HG02798 (cell line): Measurements from ENCODE around the gene MRGPRX3.
"Not testable (repeated sequence)": the region's sequence is repeated elsewhere in the genome, so short reads cannot be mapped to it uniquely, and the experiment has no call there.

ENCODE experiments used
- ATAC-seq: cut with Tn5 transposase; IDR thresholded peaks from one replicate; pipeline ENCODE4 v1.9.1; 2021; ENCODE audit warnings: mild to moderate bottlenecking; ENCODE audit not compliant: unreplicated experiment, poor library complexity

Gene MRGPRX3

DNA sequence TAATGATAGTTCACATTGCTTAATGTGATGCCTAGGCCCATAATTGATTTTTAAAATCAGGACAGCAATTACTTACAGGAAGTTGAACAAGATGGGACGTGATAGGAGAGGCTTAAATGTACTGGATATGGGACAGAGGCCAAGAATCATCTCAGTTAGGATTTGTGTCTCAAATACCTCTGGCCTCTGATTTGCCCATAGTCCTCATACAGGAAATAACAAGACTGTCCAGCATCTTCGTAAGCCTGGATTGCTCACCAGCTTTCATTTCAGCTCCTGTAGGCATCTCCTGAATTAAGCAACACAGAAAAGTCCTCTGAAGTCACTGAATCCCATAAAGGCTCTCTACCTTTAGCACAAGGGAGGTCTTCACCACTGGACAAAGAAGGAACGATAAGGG is at the start of gene MRGPRX3:
TSS of gene MRGPRX3 (plus strand) at position 231 of the 400 bp plus-strand sequence. CDS start 4,632 bp downstream, outside the sequence.
- ATAC-seq = no peak

DNA sequence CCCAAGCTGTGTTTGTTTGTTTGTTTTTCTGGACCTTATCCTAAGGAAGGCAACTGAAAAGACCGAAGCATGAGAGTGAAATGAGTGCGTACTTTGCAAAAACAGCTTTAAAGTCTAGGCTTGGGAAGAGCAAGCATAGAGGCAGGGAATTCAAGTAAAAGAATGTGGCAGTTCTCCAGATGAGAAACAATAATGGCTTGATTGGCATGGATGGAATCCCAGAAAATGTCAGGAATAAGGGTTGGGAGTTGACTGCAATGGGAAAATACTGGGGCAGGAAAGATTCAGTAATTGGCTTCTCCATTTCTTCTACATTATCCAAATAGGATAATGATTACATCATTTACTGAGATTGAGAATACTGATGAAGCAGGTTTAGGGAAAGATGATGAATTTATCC is 44.0 kb upstream of the MRGPRX3 start:
- ATAC-seq = no peak

DNA sequence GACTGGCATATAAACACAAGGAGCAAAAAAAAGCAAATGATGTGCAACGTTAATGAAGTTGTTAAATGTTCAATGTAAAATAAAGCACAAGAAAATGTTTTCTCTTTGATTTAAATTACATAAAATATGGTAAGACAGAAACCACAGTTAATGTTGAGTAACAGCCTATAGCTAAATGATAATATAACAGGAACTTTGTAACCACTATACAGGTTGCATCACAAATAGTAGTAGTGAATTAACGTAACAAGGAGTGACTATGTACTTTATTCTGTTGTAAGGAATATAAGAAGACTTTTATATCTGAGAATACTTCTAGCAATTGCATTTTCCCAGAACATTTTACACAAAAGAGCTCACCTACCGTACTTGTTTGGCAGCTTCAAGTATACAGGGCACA is 43.4 kb upstream of the MRGPRX3 start:
- no peak for ATAC-seq

DNA sequence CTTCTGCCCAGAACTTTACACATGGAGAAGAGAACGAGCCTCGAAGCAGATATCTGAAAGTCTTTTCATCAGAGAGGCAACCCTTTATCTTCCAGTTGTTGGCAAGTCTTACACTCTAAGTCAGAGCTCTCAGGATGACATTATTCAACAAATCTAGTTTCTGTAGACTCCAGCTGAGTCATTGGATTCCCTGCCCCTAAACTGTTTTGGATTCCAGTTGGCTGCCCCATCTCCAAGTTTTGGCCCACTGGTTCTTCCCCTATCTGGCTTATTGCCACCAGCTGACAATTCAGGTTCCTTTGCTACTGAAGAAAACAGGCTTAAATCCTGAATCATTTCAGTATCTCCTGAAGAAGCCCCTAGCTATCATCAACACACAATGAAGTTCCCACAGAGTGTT is 40.6 kb upstream of the MRGPRX3 start:
- no peak for ATAC-seq

DNA sequence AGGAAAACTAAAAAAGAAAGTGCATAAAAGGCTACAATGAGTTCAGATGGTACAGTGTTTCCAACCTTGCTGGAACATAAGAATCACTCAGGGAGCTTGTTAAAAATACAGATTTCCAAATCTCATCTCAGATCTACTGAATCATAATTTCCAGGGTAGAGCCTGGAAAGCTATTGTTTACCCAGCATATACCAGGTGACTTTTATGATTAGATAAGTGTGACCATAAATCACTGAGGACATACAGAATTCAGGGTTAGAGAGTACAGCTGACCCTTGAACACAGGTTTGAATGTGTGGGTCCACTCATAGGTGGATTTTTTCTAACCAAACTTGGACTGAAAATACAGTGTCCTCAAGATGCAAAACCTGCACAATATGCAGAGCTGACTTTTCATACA is 38.4 kb upstream of the MRGPRX3 start:
- no peak for ATAC-seq

DNA sequence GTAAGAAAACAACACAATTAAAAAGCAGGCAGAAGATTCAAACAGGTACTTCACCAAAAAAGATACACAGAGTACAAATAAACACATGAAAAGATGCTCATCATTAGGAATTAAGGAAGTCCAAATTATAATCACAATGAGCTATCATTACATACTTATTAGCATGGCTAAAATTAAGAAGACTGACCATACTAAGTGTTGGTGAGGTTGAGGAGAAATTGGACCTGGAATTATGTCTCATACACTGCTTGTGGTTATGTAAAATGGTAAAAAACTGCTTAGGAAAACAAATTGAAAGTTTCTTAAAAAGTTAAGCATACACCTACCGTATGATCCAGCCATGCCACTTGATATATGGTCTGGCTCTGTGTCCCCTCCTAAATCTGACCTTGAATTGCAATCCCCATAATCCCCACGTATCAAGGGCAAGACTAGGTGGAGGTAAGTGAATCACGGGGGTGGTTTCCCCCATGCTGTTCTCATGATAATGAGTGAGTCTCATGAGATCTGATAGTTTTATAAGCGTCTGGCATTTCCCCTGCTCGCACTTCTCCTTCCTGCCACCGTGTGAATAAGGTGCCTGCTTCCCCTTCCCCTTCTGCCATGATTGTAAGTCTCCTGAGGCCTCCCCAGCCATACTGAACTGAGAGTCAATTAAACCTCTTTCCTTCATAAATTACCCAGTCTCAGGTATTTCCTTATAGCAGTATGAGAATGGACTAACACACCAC is 31.3 kb upstream of the MRGPRX3 start:
- no peak for ATAC-seq

DNA sequence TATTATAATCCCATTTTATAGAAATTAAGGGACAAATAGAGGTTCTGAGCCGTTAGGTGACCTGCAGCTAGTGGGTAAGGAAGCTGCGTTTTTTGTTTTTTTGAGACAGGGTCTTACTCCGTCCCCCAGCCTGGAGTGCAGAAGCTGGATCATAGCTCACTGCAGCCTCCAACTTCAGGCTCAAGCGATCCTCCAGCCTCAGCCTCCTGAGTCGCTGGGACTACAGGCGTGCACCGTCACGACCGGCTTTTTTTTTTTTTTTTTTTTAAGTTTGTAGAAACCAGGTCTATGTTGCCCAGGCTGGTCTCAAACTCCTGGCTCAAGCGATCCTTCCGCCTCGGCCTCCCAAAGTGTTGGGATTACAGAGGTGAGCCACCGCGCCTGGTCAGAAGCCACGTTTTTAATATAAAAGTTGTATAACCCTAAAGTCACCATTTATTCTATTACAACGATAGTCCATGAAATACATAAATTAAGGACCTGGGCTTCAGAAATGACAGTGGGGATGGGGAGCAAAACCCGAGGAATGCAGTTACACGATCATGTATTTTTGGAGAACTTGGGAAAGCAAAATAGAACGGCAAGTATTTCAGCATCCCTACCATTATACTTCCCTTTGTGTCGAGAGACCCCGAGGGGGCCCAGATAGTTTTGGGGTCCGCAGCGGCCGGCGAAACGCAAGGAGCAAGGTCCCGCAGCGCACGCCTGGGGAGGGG is 27.1 kb upstream of the MRGPRX3 start:
- ATAC-seq = no peak

DNA sequence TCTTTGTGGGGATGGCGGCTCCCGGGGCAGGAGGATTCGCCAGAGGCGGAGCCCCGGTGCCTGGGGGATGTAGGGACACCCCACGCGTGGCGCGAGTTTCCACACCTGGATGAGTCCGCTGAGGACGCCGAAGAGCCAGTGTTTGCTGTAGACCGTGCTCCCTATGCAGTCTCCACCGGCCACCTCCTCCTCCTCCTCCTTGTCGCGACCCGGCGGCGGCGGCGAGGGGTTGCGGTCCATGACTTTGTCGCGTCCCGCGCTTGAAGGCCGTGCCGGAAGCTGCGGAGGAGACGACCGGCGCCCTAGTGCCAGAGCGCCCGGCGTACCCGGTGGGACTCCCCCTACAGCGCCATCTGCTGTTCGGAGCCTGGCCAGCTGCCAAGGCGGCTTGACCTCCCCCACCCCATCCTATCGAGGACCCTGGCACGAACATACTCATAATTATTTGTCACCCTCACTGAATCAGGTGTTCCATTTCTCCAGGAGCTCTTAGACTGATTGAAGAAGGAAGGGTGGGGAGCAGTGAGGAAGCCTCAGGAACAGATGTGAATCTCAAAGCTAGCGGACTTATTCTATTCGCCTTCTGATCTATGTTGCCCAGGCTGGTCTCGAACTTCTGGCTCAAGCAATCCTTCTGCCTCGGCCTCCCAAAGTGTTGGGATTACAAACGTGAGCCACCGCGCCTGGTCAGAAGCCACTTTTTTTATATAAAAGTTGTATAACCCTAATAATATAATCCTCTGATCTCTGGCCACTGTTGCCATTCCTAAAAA is 26.4 kb upstream of the MRGPRX3 start, which contains the start of gene SAAL1:
TSS of gene SAAL1 (minus strand) at position 281 of the 773 bp plus-strand sequence. CDS start at position 240, 41 bp downstream.
- ATAC-seq = peak; percentile 98

DNA sequence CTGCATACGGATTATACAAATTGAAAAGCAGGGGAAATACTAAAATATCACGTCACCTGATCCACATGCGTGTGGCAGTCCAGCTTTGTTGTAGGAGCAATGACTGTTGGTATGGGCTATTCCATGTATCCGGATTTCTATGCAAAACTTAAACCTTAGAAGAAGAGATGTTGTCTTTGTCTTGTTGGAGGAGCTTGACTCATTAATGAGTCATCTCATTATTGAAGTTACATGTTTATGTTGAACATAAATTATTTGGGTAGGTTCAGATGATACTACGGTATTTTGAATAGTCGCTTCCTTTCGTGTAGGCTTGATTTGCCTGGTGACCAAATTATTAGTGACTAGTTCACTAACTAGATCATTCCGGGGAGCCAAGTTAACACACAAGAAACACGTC is 25.7 kb upstream of the MRGPRX3 start:
- ATAC-seq = no peak

DNA sequence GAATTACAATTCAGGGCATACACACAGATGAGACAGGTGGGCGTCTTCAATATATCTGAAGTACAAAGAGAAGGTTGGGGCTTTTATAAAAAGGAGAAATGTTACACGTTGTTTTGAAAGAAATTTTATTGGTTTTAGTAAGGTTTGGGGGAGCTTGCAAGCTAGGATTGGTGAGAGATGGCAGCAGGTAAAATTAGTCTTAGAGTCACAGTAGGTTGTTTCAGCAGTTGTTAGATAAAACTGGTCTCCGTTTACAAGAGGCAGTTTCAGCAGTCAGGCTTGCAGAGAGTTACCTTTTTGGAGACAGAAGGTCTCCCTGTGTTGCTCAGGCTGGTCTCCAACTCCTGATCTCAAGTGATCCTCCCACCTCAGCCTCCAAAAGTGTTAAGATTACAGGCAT is 24.1 kb upstream of the MRGPRX3 start:
- no peak for ATAC-seq

DNA sequence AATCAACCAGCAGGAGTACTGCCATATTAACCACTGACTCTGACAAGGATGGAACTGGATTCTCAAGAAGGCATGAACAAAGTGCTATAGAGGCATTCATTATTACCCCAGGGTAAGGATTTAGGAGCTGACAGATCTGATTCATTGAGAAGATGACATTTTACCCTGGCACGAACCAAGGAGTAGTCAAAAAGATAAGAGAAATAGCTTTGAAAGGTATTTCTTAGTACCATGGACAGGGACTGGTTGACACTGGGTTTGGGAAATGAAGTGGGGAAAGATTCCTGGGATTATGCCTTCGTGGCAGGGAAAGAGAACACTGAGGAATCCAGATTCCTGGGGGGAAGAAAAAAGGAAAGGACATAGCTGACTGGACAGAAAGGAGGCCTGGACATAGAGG is 21.4 kb upstream of the MRGPRX3 start:
- no peak for ATAC-seq

DNA sequence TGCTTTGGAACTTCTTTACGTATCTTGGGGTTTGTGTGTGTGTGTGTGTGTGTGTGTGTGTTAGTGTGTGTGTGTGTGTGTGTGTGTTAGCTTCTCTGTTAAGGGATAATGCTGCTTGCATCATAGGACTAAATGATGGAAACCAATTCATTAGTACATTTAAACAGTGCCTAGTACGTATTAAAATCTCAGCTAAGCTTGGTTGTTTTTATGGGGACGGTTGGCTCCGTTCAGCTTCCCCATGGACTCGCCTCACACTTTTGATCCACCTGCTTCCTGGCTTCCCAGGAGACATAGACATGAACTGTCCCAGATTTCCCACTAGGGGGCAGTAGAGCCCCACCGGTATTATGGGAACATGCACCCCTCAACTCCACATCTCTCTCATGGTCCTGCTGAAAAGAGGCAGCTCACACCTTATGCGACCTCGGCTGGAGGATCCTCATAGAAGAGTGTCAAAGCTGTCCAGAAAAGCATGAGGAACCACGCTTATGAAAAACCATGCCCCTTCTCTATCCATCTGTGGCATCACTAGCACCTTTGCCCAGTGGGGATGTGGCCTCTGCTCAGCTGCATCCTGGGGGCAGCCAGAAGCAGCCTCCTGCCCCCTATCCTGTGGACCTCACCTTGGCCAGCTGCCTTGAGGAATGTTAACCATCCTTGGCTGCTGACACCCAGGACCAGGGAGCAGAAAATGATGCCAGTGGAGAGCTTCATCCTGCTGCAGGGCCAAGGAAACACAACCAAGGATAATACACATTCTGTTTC is 16.8 kb upstream of the MRGPRX3 start:
- ATAC-seq = peak; percentile 90

DNA sequence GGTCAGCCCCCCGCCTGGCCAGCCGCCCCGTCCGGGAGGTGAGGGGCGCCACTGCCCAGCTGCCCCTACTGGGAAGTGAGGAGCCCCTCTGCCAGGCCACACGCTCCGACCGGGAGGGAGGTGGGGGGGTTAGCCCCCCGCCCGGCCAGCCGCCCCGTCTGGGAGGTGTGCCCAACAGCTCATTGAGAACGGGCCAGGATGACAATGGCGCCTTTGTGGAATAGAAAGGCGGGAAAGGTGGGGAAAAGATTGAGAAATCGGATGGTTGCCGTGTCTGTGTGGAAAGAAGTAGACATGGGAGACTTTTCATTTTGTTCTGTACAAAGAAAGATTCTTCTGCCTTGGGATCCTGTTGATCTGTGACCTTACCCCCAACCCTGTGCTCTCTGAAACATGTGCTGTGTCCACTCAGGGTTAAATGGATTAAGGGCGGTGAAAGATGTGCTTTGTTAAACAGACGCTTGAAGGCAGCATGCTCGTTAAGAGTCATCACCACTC is 11.0 kb upstream of the MRGPRX3 start:
- not testable (repeated sequence) for ATAC-seq

DNA sequence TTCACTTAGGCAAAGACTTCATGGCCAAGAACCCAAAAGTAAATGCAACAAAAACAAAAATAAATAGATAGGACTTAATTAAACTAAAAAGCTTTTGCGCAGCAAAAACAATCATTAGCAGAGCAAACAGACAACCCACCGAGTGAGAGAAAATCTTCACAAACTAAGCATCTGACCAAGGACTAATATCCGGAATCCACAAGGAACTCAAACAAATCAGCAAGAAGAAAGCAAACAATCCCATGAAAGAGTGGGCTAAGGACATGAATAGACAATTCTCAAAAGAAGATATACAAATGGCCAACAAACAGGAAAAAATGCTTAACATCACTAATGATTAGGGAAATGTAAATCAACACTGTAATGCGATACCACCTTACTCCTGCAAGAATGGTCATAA is 1.3 kb upstream of the MRGPRX3 start:
- not testable (repeated sequence) for ATAC-seq

DNA sequence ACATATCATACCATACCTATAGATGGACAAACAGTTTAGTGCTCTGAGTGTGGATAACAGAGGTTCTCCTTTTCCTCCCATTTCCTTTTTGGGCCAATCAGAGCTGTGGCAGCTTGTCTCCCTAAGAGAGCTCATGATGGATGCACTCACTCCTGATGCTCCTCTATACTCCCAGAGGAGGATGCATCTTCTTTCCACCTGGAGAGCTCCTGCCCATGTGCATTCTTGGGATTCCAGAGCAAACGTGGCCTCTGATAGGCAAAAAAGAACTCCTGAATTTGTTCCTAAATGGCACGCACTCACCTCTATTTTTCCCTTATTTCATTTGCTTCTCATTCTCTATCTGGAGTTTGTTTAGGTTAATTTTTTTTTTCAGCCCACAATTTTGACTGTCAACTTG is 2.9 kb downstream of the MRGPRX3 start:
- no peak for ATAC-seq

DNA sequence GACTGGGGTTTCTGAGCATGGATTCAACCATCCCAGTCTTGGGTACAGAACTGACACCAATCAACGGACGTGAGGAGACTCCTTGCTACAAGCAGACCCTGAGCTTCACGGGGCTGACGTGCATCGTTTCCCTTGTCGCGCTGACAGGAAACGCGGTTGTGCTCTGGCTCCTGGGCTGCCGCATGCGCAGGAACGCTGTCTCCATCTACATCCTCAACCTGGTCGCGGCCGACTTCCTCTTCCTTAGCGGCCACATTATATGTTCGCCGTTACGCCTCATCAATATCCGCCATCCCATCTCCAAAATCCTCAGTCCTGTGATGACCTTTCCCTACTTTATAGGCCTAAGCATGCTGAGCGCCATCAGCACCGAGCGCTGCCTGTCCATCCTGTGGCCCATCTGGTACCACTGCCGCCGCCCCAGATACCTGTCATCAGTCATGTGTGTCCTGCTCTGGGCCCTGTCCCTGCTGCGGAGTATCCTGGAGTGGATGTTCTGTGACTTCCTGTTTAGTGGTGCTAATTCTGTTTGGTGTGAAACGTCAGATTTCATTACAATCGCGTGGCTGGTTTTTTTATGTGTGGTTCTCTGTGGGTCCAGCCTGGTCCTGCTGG is 4.9 kb downstream of the MRGPRX3 start:
- ATAC-seq = no peak

DNA sequence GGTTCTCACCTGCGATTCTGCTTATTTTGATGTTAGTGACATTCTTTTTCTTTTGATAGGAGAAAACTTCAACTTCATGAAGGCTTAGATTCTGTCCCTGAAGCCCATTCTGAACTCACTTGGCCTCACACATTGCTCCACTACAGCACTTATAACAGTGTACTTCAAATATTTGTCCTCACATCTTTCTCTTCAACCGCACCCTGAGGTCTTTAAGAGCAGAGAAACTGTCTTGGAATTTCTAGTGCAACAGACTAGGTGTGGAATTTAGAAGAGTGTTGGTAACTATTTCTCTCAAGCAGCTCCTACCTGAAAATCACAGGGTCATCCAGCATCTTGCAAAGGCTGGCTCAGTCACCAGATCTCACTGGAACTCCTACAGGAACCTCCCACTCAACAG is 7.8 kb downstream of the MRGPRX3 start:
- no peak for ATAC-seq

DNA sequence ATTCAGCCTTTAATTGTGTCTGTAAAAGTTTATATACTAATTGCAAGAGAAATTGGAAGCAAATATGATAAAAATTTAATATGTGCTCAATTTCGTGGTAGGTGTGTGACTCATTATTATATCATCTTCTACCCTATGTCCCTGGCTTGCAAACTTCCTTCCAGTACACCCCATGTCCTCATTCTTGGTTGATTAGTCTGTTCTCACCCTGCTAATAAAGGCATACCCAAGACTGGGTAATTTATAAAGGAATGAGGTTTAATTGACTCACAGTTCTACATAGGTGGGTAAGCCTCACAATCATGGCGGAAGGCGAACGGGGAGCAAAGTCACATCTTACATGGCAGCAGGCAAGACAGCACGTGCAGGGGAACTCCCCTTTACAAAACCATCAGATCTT is 11.9 kb downstream of the MRGPRX3 start:
- no peak for ATAC-seq

DNA sequence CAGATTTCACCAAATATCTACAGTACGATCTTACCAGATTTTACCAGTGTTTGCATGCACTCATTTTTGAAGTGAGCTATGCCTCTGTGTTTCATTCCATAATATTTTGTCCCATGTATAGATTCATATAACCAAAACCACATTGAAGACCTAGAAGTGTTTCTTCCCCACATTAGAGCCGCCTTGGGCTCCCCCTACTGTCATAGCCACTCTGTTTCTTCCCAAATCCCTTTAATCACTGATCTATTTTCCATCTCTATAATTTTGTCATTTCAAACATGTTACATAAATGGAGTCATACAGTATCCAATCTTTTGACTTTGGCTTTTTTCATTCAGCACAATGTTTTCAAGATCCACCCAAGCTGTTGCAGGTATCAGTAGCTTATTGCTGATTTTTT is 12.7 kb downstream of the MRGPRX3 start:
- ATAC-seq = no peak

DNA sequence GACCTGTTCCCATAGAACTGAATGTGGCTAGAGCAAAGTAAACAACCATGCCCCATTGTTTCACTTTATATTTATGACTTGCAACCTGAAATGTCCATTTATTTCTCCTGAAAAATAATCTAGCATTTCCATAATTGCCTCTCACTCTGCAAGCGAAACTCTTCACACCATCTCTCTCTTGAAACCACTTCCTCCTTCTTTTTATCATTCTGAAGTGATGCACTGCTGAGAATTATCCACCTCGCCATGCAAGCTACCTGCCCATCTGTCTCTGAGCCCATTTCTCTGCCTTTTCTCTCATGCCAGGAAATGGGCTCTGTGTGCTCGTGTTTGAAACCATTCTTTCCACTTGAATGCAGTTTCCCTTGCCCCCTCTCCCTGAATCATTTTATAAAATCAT is 13.5 kb downstream of the MRGPRX3 start:
- ATAC-seq = no peak
